HG03342 (cell line): ENCODE results near the gene TRIM71.
"Not testable (repeated sequence)": the region's sequence is repeated elsewhere in the genome, so short reads cannot be mapped to it uniquely, and the experiment has no call there.

ENCODE experiments used
- ATAC-seq: cut with Tn5 transposase; IDR thresholded peaks from one replicate; pipeline ENCODE4 v1.9.1; 2021; ENCODE audit warnings: mild to moderate bottlenecking, moderate library complexity; ENCODE audit not compliant: unreplicated experiment

The TRIM71 gene

DNA sequence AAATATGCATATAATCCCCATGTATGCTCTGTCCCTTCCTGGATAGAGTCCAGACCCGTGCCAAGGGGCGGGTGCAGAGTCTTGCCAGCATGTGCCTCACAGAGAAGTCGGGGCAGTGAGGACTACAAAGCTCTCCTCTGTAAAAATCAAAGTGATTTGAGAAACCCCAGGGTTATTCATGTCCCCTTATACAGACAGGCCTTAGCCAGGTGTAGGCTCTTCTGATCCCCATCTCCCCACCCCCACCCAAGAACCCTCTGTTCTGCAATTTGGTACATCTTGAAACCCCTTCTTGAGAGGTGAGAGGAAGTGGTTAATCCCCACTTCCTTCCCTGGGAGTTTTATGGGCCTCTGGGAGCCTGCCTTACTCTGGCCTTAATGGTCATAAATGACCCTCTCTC is 24.7 kb downstream of the TRIM71 start:
- ATAC-seq, result no peak

DNA sequence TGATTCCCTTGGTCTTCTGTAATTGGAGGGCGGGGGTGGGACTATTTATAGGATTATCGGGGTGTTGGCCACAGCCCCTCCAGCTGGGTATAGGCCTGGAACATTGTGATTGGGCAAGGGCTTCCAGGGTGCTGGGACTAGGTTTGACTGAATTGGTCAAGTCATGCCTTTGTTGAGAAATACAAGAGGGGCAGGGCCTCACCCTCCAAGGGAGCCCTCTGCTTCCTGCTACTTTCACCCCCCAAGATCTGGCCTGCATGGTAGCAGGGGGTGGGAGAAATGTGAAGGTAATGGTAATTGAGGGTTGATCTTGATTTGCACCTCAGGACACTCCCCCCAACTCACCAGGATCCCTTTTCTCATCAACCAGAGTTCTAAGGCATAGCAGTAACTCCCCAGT is 25.2 kb downstream of the TRIM71 start:
- no peak for ATAC-seq

DNA sequence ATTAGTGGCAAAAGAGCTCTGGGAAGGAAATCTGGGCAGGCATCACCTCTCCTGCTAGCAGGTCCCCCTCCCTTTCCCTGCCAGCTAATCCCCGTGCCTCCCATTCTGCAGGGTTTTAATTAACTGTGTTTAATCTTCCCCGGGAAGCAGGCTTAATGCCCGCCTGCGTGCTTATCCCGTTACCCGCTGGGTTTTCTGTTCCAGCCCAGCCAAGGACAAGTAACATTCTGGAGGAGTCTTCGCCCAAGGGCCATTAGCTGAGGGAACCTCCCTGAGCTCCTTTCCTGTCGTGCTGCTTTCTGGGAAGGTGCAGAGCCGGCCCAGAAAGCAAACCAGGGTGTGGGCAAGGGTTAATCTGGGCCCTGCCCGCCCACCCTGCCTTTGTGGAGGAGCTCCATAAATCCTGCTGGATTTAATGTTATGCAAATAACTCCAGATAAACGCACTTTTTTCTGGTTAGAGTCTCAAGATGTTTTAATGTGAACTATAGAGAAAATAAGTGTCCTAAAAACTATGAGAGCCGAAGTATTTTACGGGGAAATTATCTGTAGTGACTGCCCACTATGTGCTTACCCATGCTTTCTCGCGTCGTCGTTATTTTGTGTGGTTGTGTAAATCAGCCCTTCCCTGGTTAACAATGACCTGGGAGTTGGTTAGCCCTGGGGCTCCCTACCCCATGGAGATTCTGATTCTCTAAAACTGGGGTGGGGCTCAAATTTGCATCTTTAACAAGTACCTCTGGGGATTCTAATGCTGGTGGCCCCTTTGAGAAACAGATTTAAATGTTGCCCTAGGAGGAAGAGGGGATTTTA is 25.9 kb downstream of the TRIM71 start:
- ATAC-seq, result no peak

DNA sequence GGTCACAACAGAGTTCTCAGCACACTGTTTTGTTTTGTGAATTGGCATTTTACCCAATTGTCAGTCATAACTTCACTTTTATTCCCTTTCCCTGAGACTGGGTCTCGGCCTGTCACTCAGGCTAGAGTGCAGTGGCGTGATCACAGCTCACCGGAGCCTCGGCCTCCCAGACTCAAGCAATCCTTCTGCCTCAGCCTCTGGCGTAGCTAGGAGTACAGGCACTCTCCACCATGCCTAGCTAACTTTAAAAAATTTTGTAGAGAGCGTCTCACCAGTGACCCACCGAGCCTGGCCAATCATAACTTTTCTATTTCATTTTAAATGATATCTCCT is 26.5 kb downstream of the TRIM71 start:
- no peak for ATAC-seq

DNA sequence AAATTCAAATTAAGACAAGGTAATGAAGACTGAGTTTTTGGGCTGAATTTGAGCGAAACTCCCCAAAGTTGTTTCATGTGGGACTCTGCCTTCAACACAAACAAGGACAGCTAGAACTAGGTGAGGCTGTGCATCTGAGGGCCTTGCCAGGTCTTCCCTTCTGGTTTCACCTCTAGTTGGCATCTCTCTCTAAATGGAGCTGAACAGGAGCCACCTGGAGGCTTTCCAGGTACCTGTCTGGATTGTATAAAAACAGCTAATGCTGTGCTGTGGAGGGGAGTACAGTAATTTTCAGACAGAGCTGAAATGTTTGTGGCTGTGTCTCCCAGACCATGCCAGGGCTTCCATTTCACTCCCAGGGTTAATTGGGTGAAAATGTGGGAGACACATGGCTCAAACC is 27.1 kb downstream of the TRIM71 start:
- ATAC-seq, result no peak

DNA sequence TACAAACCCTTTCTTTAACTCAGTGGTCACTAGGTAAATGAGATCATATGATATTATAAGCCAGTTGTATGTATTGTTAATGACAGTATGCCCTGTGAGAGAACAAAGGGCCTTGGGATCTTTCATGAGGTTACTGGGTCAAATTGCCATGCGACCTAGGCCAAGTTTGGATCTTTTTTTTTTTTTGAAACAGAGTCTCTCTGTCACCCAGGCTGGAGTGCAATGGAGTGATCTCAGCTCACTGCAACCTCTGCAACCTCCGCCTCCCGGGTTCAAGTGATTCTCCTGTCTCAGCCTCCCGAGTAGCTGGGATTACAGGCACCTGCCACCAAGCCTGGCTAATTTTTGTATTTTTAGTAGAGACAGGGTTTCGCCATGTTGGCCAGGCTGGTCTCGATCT is 27.7 kb downstream of the TRIM71 start:
- not testable (repeated sequence) for ATAC-seq

DNA sequence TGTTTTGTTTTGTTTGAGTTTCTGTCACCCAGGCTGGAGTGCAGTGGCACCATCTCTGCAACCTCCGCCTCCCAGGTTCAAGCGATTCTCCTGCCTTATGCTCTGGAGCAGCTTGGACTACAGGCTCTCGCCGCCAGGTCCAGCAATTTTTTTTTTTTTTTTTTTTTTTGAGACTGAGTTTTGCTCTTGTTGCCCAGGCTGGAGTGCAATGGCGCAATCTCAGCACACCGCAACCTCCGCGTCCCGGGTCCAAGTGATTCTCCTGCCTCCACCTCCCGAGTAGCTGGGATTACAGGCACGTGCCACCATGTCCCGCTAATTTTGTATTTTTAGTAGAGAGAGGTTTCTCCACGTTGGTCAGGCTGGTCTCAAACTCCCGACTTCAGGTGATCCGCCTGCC is 29.2 kb downstream of the TRIM71 start:
- not testable (repeated sequence) for ATAC-seq

DNA sequence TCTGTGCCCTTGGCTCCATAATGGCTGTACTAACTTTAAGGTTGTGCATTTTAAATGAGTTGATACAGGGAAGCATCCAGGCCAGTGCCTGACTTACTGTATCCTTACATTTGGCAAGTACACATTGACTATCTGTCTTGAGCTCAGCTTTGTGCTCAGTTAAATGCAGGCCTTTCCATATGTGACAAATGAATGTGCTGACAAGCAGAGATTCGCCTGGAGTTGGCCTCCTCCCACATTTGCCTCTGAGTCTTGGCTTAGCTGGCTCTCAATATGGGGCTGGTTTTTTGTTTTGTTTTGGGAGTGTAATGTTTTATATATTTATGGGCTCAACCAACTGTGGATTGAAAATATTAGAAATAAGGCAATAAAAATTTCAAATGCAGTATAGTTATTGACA is 29.7 kb downstream of the TRIM71 start:
- ATAC-seq, result no peak

DNA sequence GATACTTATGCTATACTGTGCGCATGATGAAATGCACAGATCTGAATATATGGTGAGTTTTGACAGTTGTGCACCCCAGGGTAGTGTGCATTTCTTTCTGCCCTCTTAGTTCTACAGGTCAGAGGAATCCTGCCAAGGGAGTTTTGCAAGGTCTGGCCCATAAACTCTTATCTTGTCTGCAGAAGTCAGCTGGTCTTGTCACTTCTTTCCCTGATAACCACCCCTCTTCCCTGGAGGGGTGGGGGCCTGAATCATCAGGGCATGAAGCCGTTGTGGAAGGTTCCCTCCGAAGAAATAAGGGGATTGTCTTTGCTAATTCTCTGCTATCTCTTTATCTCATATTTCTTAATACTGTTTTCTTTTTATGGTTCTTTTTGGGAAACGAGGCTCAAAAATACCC is 30.4 kb downstream of the TRIM71 start:
- ATAC-seq, result no peak

DNA sequence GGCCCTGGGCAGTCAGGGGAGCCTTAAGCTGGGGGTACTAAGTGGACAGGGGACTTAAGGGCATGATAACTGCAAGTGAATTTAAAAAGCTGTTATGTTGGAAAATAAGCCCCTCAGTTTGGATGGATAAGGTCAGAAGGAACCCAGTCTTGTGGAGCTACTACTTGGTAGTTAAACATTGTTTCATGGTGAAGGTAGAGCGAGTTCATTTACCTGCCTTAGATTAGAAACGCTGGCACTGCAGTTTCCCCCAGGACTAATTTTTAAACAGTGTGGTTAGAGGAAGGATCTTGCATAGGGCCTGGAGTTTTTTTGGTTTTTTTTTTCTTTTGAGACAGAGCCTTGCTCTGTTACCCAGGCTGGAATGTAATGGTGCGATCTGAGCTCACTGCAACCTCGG is 31.2 kb downstream of the TRIM71 start:
- no peak for ATAC-seq

DNA sequence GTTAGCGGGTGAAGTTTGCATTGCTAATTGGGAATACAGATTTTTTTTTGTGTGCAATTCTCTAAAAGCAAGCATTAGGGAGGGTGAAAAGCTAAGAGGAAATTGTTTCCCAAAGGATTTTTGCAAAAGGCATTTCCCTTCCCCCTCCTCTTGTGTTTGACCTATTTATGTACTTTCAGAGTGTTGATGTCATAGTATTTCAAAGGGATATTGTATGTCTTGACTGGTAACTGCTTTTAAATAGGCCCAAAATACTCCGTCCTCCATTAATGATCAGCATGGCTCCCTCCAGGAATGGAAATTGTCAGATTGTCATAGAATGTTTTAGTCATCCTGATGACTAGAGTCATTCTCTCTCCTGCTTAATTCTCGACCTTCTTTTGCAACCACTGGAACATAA is 32.4 kb downstream of the TRIM71 start:
- no peak for ATAC-seq

DNA sequence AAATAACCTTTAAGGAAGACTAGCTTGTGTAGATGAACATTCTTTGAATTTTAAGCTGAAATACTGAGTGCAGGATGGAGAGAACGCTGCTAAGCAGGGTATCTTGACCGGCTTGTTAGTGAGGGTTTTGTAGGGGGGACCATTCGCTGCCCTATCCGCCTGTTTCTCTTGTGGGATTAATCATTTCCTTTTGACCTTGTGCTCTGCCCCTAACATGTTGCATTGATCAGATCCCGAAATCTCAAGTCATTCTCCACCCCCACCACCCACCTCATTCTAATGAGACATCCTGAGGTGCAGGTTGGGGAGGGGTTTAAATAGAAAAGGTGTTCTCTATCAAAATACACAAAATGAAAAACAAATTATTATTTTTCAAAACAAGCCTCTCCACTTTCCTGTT is 32.8 kb downstream of the TRIM71 start:
- ATAC-seq, result no peak

DNA sequence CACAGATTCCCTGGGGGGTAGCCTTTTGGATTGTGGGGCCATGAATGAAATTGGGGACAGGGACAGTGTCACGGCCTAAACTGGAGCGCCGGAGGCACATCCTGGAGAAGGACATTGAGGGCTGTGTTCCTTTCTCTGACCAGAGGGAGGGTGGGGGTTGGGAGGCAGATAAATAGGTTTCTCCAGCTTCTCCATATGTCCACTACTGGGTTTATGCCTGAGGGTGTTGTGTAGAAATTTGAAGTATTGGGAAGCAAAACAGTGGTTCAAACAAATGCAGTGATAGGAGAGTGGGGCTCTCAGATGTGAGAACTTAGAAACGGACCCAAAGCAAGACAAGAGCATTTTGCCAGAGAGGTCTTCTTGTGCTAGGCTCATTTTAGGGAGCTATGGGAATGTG is 34.3 kb downstream of the TRIM71 start:
- no peak for ATAC-seq

DNA sequence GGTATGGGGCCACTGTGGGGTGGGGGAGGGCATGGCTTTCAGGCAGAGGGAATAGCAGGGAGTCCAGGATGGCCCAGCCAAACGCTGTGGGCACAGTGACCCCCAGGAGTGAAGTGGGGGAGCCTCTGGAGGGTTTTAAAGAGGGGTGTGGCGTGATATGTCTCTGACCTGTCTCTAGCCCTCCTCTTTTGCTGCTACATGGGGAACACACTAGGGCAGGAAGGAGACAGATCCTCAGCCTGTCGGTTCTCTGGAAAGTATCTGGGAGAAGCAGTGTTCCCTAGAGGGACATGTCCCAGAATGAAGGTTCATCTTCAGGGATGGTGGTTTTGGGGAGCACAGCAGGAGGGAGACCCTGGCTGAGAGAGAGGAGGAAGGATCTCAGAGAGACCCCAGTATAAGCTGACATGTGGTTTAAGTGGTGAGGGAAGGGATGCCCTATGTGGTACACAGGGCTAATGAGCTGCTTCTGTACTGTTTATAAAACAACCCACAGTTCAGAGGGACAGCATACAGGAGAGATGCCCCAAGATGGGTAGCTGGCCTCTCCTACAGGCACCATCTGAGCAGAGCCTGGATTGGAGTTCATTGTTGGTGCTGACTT is 37.7 kb downstream of the TRIM71 start:
- no peak for ATAC-seq

DNA sequence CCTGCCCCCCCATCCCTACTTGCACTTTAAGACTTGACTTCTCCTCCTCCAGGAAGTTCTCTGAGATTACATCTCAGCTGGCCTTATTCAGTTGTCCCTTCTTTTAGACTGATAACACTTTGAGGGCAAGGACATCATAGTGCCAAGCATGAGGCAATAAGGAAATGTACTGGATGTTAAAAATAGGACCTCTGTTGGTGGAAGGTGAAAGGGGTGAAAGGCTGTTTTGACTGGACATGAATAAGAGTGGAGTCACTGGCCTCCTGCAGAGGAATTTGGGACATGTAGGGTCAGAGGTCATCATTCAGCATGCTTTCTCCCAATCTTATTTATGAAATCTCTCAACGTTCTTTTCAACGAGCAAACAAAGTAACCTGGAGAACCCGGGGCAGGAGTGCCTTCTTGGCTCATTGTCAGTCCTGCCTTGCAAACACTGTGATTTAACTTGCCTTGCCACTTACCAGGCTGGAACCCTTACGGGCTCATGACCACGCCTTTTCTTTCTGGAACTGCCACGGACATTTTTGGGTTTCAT is 38.6 kb downstream of the TRIM71 start:
- ATAC-seq, result no peak

DNA sequence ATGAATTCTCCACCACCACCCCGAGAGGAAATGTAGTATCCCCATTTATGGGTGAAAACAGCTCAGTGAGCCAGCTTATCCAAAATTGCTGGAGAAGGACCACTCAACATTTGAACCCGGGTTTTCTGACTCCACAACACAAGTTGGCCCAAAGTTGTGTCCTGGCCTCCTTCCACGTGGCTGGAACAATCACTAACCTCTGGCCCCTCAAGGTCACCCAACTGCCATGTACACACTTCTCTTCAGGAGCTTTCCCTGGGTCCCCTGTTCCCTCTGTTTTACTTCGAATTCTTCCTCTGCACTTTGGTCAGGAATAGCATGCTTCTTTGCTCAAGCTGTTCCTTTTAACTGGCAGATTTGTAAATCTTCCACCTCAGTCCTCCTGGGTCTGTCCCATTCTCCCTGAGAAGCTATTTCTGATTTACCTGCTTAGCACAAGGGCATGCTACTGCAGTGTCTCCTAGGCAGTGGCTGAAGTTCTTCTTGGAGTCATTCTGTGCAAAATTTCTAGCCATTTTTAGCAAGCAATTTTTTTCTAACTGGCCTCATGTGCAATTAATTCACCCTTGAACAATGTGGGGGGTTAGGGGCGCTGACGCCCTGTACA is 39.2 kb downstream of the TRIM71 start:
- no peak for ATAC-seq

DNA sequence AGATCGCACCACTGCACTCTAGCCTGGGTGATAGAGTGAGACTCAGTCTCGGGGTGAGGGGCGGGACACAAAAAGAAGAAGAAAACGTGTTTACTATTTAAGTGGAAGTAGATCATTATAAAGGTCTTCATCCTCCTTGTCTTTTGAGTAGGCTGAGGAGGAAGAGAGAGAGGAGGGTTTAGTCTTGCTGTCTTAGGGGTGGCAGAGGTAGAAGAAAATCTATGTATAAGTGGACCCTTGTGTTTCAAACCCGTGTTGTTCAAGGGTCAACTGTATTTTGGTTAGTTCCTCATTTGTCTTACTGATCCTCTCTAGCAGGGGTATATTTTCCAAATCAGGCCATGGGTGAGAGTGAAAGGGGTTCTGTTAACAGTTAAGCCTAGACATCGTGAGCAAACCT is 40.1 kb downstream of the TRIM71 start:
- no peak for ATAC-seq

DNA sequence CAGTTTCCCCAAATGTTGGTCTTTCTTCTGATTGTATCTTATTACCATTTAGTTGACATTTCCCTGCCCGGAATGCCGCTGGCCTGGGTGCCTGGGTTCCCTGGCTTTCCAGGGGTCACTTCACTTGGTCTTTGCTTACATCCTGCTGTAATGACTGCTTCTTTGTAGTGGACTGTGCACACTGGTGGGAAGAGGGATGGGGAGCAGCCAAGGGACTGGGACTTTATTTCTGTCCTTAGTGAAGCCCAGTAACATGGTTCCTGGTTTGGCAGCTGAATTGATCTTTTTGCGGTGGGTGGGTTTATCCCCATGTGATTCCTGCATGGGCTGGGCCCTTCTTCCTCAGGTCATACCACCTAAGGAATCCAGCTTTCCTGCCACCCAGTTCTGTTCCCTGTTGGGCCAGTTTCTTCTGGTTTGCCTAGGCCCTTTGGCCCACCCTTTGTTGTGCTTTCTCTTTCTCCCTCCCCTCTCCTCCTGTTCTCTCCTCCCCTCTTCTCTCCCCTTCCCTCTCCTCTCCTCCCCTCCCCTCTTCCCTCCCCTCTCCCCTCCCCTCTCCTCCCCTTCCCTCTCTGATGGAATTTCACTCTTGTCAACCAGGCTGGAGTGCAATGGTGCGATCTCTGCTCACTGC is 41.9 kb downstream of the TRIM71 start:
- no peak for ATAC-seq

DNA sequence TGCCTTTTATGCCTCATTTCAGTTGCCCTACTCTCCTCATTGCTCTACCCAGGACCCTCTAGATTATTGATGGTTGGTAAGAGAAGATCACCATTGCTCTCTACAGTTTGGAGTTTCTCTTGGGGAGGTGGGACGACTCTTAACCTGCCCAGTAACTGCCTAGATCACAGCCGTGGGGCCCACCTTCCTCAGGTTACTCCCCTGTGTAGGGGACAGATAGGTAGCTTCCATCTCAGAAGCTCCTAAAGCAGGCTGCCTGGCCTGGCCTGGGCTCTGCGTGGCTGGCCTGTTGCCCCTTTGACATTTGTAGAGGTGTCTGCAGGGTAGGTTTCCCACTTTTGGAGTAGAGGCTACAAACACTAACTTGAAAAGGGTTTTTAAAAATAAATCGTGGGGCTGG is 42.7 kb downstream of the TRIM71 start:
- ATAC-seq, result no peak

DNA sequence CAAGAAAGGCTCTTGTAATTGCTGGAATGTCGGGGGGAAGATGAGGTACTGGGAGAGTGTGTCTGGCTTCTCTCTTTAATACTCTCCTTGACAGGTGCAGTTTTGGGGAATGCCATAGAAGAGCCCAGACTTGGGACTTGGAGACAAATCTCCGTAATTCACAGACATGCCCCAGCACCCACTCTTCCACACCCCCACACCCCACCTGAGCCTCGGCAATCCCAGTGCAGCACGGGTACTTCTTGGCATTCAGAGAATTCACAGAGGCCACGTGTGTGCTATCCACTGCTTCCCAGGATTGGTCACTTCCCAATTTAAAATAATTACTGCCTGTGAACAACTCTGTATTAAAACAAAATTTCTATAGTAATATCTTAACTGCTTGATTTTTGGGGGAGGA is 43.9 kb downstream of the TRIM71 start:
- no peak for ATAC-seq

DNA sequence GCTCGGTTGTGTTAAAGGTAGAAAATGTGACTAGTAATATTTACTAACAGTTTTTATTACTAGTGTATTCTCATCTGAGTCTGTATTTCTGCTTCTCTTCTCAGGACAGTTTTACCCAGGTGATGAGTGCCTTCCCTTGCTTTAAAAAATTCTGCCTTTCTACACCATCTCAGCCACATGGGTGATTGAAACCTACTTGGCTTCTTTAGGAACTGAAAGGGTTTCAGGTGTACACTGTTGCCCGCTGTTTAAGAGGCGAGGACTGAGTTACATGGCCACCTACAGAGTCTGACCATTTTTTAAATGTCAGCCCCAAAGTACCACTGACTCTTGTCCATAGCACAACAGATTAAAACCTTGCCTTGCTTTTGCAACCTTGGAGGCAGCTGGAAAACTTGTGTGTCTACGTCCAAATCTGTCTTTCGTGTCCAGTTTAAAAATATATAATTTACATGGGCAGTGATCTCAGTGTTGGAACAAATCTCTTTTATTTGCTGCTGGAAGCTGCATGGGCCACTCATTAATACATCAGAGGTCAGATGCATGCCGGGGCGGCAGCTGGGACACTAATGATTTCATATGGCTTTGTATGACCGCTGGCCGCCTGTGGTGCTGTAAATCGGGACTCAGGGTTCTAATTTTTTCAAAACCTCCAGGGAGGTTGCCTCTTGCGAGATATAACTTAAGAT is 44.6 kb downstream of the TRIM71 start:
- ATAC-seq, result no peak
